Esophagus muscularis mucosa (tissue), 3 donors: ENCODE data around the gene MED13L.

Experiments used
- CTCF ChIP-seq, 3 experiments: fragments of 200-600 bp in 2 of 3; fragments of 450-650 bp in 1 of 3; sonication (generic) in 2 of 3; IDR thresholded peaks; one replicate each; pipeline ENCODE4 v1.5.1; 2017 to 2019; ENCODE audit warnings: antibody characterized with exemption in 3 of 3, mild to moderate bottlenecking in 2 of 3, moderate library complexity in 1 of 3
- POLR2A ChIP-seq: fragments of 450-650 bp; IDR thresholded peaks from one replicate; pipeline ENCODE4 v1.6.1; 2017; ENCODE audit warnings: antibody characterized with exemption, moderate library complexity, mild to moderate bottlenecking, low read depth

- TF ChIP-seq POLR2A (no peak), CTCF (IDR thresholded peaks at IDR 0.05) (no peak)
These were observed 17.1 kb upstream of the MED13L start for GRCh38 chr12:116294454-116295165.
